Epithelial cell of proximal tubule (primary cell): Measurements from ENCODE around the gene EPHA1. TPM values are rescaled to one million over a fixed set of nuclear protein-coding genes. Genes with fewer than 3 reads are reported as not detected.

Experiments
- DNase-seq: peaks from one replicate; pipeline ENCODE4 v3.0.0-alpha.2; 2011; ENCODE audit warnings: low read depth
- H3K4me3 ChIP-seq: 2 replicates; pipeline ENCODE4 v1.5.1; 2011; ENCODE audit warnings: low read depth, mild to moderate bottlenecking, low read length
- CTCF ChIP-seq: conservative IDR thresholded peaks from 2 replicates; pipeline ENCODE4 v1.5.1; 2012; ENCODE audit warnings: low read depth, mild to moderate bottlenecking, low read length
- total RNA-seq: library from RNA; depleted of rRNA; stranded (reverse); fragments of >200 nt; gene quantifications from 2 replicates; pipeline ENCODE4 v1.2.3, GENCODE V29; 2015

EPHA1 gene
- total RNA-seq, 1 donor from 2014 or later: 14.4 TPM

- TF ChIP-seq CTCF: no peak
- DNase-seq: no peak
- no peak overlapping the region for H3K4me3 ChIP-seq
Observed at GRCh38 chr7:143359771-143360353, 48.8 kb downstream of the EPHA1 start.

- no peak for TF ChIP-seq CTCF
- no peak for DNase-seq
- H3K4me3 ChIP-seq: no peak overlapping the region
Observed at GRCh38 chr7:143358626-143359025, 50.0 kb downstream of the EPHA1 start.

GRCh38 chr7:143356414-143357050 is 52.1 kb downstream of the EPHA1 start:
- H3K4me3 ChIP-seq: no peak overlapping the region
- no peak for DNase-seq
- TF ChIP-seq CTCF: no peak

GRCh38 chr7:143355450-143356385 is 52.9 kb downstream of the EPHA1 start:
- no peak overlapping the region for H3K4me3 ChIP-seq
- no peak for DNase-seq
- no peak for TF ChIP-seq CTCF

- H3K4me3 ChIP-seq: no peak overlapping the region
- DNase-seq: no peak
- TF ChIP-seq CTCF: no peak
Observed at GRCh38 chr7:143354965-143355364, 53.7 kb downstream of the EPHA1 start.

- no peak overlapping the region for H3K4me3 ChIP-seq
- TF ChIP-seq CTCF: no peak
- DNase-seq: no peak
Observed at GRCh38 chr7:143354376-143354775, 54.3 kb downstream of the EPHA1 start.
